ENCODE results near the gene VTI1A. TPM values are rescaled to one million over a fixed set of nuclear protein-coding genes. Genes with fewer than 3 reads are reported as not detected.

The VTI1A gene
- total and polyA plus RNA-seq, 2 of the 8 experiments (the other 6 are each of a cell fraction or from before 2014, with no cell fraction given): 6.0 to 20.0 TPM

- TF ChIP-seq SUZ12 (IDR thresholded peaks at IDR 0.05; ENCODE audit: low read length) (no peak), MAFK (IDR thresholded peaks at IDR 0.05; ENCODE audit: low read depth, low read length) (no peak), TAF7 (optimal IDR thresholded peaks at IDR 0.05; ENCODE audit: borderline replicate concordance, low read depth, low read length) (no peak), CHD7 (IDR thresholded peaks at IDR 0.05; ENCODE audit: insufficient replicate concordance, low read length) (no peak), CBX8 (IDR thresholded peaks at IDR 0.05; ENCODE audit: borderline replicate concordance, low read depth, low read length) (no peak), PHF8 (conservative IDR thresholded peaks at IDR 0.05; ENCODE audit: low read depth, low read length) (no peak), CHD2 (IDR thresholded peaks at IDR 0.05; ENCODE audit: low read length) (no peak)
- TF ChIP-seq, protein P1, sequence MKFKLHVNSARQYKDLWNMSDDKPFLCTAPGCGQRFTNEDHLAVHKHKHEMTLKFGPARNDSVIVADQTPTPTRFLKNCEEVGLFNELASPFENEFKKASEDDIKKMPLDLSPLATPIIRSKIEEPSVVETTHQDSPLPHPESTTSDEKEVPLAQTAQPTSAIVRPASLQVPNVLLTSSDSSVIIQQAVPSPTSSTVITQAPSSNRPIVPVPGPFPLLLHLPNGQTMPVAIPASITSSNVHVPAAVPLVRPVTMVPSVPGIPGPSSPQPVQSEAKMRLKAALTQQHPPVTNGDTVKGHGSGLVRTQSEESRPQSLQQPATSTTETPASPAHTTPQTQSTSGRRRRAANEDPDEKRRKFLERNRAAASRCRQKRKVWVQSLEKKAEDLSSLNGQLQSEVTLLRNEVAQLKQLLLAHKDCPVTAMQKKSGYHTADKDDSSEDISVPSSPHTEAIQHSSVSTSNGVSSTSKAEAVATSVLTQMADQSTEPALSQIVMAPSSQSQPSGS (IDR thresholded peaks at IDR 0.05; ENCODE audit: low read length): no peak
Measured at GRCh38 chr10:112649006-112649821, 202.2 kb downstream of the VTI1A start (continued).
